Erythroblast (primary cell): ENCODE data around the gene GAL3ST1.
"Not testable (repeated sequence)": the region's sequence is repeated elsewhere in the genome, so short reads cannot be mapped to it uniquely, and the experiment has no call there.

Source experiments
- DNase-seq, 2 experiments: peaks; one replicate each; lab custom pipeline; 2025; lab: John Stamatoyannopoulos, UW
- GATA1 ChIP-seq: IDR thresholded peaks from 2 replicates; pipeline ENCODE4 v1.6.1; 2011; ENCODE audit warnings: low read depth, mild to moderate bottlenecking, control low read depth, low read length, moderate library complexity
- POLR2A ChIP-seq: IDR thresholded peaks from 2 replicates; pipeline ENCODE4 v1.6.1; 2011; ENCODE audit warnings: mild to moderate bottlenecking, low read length

Gene GAL3ST1

GRCh38 chr22:30586414-30586813 lies 11.9 kb upstream of the GAL3ST1 start:
- TF ChIP-seq POLR2A = no peak
- no peak for DNase-seq

- TF ChIP-seq POLR2A (no peak), GATA1 (no peak)
- DNase-seq = no peak
Measured at GRCh38 chr22:30584441-30584840, 10.0 kb upstream of the GAL3ST1 start.

- TF ChIP-seq GATA1 = no peak
- no peak for TF ChIP-seq POLR2A
- DNase-seq = no peak
Measured at GRCh38 chr22:30582788-30583545, 8.5 kb upstream of the GAL3ST1 start.

- DNase-seq = no peak
- TF ChIP-seq GATA1 (no peak), POLR2A (no peak)
Measured at GRCh38 chr22:30582051-30582450, 7.6 kb upstream of the GAL3ST1 start.

- DNase-seq = no peak
- TF ChIP-seq GATA1 (no peak), POLR2A (no peak)
Measured at GRCh38 chr22:30580896-30581295, 6.4 kb upstream of the GAL3ST1 start.

- no peak for TF ChIP-seq GATA1
- TF ChIP-seq POLR2A = no peak
- DNase-seq = no peak
Measured at GRCh38 chr22:30578481-30578880, 4.0 kb upstream of the GAL3ST1 start.

GRCh38 chr22:30575859-30576258 lies 1.4 kb upstream of the GAL3ST1 start:
- no peak for TF ChIP-seq GATA1
- no peak for TF ChIP-seq POLR2A
- no peak for DNase-seq

- TF ChIP-seq POLR2A (no peak), GATA1 (no peak)
- DNase-seq = peak in 1 of 2 experiments; percentile 13
Measured at GRCh38 chr22:30574997-30575671, 669 bp upstream of the GAL3ST1 start.

- TF ChIP-seq POLR2A (no peak), GATA1 (no peak)
- DNase-seq = no peak
Measured at GRCh38 chr22:30573594-30574094, 821 bp downstream of the GAL3ST1 start.

- DNase-seq = no peak
- no peak for TF ChIP-seq POLR2A
- no peak for TF ChIP-seq GATA1
Measured at GRCh38 chr22:30572840-30573593, 1.4 kb downstream of the GAL3ST1 start.

GRCh38 chr22:30572210-30572609 lies 2.3 kb downstream of the GAL3ST1 start:
- DNase-seq = no peak

GRCh38 chr22:30569674-30570202 lies 4.7 kb downstream of the GAL3ST1 start:
- TF ChIP-seq GATA1 (no peak), POLR2A (no peak)
- DNase-seq = no peak

More at GRCh38 chr22:30572210-30572609, 2.3 kb downstream of the GAL3ST1 start:
- TF ChIP-seq POLR2A = no peak

GRCh38 chr22:30568137-30568805 lies 6.2 kb downstream of the GAL3ST1 start:
- DNase-seq = no peak
- no peak for TF ChIP-seq GATA1
- no peak for TF ChIP-seq POLR2A

- DNase-seq = not testable (repeated sequence)
Measured at GRCh38 chr22:30567277-30567676, 7.2 kb downstream of the GAL3ST1 start.
